ENCODE measurements around the gene RDH14.

Gene RDH14

DNA sequence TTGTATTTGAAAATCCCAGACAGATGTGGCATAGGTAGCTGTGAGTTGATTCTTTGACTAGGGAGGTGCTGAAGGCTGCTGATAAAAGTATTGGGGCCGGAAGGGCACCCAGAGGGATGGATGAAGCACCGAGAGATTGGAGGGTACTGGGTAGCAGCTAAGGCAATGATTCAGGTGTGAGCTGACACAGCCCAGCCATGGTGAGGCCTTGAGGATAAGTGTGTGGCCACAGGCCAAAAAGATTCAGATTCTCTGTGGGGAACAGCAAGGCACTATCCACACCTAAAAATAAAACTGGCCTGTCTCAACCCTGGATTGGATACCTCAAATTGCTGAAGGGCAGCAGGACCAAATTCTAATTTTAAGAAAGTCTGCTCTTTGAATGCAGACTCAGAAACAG, 35.2 kb downstream of the RDH14 start:
- in situ Hi-C loops (cut with HindIII; ENCODE audit: low sequenced_read_pairs): no loop called here

DNA sequence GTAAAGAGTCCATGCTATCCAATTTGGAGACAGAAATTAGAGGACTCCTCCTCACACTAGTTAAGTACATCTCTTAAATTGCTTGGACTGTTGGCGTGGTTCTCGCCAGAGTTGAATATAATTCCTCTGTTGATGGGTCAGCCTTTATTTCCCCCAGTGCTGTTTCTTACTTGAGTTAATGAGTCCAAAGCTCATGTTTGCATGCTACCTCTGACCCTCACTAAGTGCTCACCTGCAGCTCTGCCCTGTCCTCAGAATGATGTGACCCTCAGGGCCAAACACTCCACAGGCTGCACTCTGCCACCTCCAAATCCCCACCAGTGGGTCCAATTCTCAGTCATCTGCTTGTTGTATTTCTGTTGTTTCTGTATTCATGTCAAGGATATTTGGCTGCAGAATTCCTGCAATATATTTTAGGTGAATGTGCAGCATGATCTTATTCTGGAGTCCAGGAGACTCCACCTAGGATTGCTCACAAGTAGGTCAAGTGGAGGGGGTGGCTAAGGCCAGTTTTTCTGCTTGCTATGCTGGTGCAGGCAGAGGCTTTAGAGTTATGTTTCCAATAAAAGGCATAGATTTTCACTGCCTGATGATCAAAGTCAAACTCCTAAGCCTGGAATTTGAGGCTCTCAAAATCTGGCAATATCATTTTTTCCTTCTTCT, 37.8 kb downstream of the RDH14 start:
- in situ Hi-C loops (cut with HindIII; ENCODE audit: low sequenced_read_pairs): loop anchor here (25.0 kb wide), 1 partner anchor 840 kb away; the partner anchor contains the start of gene OSR1

- in situ Hi-C loops (cut with HindIII; ENCODE audit: low sequenced_read_pairs): loop anchor here (25.0 kb wide), 1 partner anchor 842 kb away; the partner anchor contains the start of gene OSR1
Measured at GRCh38 chr2:18520451-18521425, 39.7 kb downstream of the RDH14 start.

DNA sequence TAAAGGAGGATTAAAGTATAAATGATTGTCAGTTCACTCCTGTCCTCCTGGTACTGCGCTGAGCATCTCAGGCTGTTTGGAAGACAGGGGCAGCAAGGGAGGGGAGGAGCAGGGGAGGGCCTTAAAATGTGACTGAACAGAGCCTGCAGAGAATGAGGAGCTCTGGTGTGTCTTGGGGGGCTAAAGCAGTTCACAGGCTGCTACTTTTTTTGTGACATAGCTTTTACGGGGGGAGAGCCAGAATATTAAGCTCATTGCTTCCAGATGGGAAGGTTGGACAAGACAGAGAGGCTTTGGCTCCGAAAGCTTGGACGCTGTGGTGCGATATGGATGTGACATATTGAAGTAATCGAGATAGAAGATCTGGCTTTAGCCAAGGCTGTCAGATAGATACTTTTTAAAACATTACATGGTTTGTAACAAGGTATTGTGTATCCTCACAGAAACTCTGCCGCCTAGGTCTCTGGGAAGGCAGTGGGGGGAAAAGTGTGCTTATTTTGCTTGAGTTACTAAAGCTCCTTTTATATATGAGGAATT, 40.5 kb downstream of the RDH14 start:
- in situ Hi-C loops (cut with HindIII; ENCODE audit: low sequenced_read_pairs): loop anchor here (25.0 kb wide), 1 partner anchor 842 kb away; the partner anchor contains the start of gene OSR1

DNA sequence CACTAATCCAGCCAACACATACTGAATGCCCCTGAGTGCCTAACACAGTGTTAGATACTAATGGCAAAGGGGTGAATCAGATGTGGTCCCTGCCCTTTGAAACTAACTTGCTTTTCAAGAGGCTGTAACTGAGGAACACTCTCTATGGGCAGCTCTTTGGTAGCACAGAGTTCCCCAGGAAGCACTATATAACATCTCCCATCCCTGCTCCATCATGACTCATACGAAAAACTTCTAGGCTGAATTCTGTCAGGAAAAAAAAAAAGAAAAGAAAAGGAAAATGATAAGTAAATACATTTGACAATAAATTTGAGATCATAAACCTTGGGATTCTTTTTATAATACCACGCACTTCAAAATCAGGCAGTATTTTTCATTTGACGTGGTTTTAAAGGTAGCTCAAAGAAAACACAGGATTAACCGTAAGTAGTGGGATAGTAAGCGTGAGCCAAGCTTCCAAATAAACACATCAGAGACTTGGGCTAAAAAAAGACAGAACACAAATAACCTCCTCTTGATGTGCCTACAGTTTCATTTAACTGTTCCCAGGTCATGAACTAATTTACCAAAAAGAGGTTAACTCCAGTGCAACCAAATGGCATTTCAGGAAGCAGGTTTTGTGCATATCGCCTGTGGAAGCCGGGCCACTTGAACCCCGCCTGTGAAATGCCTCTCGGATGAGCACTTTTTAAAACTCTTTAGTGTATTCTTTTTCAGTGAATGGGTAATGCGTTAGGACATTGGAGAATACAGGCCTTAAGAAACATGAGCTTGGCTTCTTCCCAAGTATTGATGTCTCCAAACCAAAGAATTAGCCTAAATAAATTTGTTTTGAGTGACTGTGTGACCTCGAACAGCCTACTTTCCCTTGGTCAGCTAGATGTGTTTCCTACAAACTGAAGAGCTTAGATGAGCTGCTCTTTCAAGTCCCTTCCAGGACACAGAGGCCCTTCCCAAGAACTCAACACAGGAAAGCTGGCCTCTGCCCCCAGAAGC, 42.0 kb downstream of the RDH14 start:
- in situ Hi-C loops (cut with HindIII; ENCODE audit: low sequenced_read_pairs): loop anchor here (25.0 kb wide), 1 partner anchor 844 kb away; the partner anchor contains the start of gene OSR1

GRCh38 chr2:18517386-18517785, 43.1 kb downstream of the RDH14 start:
- in situ Hi-C loops (cut with HindIII; ENCODE audit: low sequenced_read_pairs): loop anchor here (25.0 kb wide), 1 partner anchor 845 kb away; the partner anchor contains the start of gene OSR1

DNA sequence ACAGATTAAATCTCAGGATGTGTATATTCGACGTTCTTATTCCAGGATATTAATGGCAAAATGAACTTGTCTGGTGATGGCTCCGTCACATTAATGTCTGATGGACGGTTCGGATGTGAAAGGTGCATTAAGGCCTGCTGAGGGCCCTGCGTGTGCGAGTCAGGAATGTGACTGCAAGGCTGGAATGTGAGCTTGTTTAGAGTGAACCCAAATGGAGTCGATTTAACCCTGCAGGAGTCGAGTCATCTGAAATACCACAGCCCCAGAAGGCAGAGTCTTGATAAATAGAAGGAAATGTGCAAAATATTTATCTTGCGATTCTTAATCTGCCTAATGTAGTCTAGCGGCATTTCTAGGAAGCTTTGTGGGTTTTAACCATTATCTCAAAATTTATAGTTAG, 44.3 kb downstream of the RDH14 start:
- in situ Hi-C loops (cut with HindIII; ENCODE audit: low sequenced_read_pairs): loop anchor here (25.0 kb wide), 1 partner anchor 846 kb away; the partner anchor contains the start of gene OSR1

DNA sequence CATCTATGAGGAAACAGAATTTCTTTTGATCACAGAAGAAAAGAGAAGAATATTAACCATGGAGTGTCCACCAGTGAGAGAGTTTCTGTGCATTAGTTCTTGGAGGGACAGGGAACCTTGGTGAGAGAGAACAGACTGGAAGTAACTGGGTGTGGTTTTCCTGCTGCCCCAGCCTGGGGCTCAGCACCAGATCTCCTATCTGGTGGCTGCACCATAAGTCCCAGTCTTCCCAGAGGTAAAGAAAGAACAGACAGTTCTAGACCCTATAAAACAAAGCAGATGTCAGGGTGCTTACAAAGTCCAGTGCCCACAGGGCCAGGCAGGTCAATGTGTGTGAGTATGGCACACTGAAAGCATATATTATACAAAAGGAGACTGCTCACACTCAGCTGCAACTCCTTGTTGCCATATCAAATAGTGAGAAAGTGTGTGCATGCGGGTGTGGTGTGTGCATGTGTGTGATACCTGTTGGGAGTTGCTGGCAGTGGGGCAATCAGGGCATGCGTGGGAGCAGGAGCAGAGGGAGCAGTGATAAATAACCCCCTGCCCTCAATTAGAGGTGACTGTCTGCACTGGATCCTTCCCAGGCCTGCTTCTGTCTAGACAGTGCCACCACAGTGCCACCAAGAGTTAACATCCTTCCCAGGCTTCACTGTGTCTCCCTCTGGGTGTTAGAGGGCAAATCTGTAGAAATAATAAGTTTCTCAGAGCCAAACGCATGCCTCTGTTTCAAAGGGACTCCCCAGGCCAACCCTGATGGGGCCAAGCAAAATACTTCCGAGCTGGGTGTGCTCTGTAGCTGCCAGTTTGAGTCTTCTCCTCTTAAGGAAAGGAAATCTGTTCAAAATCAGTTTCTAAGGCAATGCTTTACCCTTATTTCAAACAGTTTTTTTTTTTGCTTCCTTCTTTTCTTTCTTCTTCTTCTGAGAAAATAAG, 45.7 kb downstream of the RDH14 start:
- in situ Hi-C loops (cut with HindIII; ENCODE audit: low sequenced_read_pairs): loop anchor here (5.0 to 25.0 kb wide), 2 partner anchors 102 to 848 kb away; partner anchors contain the start of gene OSR1

DNA sequence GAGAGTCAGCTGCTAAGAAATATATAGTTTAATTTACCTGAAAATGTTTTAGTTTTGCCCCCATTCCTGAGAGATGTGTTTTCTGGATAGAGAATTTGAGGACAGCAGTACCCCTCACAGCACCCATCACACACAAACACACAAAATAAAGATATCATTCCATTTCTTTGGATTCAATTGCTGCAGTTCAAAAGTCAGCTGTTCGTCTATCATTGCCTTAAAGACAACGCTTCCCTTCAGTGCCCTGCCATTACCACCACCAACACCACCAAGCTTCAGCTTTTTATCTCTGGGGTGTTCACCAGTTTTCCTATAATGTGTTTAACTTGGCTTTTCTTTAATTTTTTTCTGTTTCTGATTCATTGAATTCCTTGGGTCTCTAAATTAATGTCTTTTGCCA, 49.7 kb downstream of the RDH14 start:
- in situ Hi-C loops (cut with HindIII; ENCODE audit: low sequenced_read_pairs): loop anchor here (5.0 to 25.0 kb wide), 2 partner anchors 98 to 852 kb away; partner anchors contain the start of gene OSR1

- in situ Hi-C loops (cut with HindIII; ENCODE audit: low sequenced_read_pairs): loop anchor here (25.0 kb wide), 1 partner anchor 855 kb away; the partner anchor contains the start of gene OSR1
Measured at GRCh38 chr2:18506883-18507509, 53.5 kb downstream of the RDH14 start.

DNA sequence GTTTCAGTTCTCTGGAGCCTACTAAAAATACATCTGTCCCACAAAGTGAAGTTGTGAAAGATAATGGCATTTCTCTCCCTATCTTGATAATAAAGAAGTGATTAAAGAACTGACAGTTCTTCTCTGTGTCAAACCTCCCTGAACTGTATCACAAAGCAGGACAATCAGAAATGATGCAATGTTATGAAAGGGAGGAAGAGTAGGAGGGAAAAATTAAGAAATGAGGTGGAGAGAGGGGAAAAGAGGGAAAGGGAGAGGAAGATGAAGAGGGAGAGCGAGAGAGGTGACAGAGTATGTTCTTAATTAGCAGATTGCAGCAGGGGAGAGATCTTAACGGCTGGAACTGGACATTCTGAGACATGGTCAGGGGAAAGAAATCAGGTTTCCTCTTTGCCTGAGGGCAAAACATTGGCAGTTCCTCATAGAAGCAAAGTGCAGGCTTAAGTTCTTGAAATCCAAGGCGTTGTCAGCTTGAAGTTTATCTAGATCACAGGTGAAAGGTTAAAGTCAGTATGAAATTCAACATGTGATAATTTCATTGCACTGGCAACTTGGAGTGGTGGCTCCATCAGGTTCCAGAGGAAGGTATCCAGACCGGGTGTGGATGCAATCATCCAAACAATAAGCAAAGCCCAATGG, 54.6 kb downstream of the RDH14 start:
- in situ Hi-C loops (cut with HindIII; ENCODE audit: low sequenced_read_pairs): loop anchor here (25.0 kb wide), 1 partner anchor 856 kb away; the partner anchor contains the start of gene OSR1

Data from endothelial cell of hepatic sinusoid (primary cell).